K562 (cell line): ENCODE results near the gene SYMPK. TPM values are rescaled to one million over a fixed set of nuclear protein-coding genes. Genes with fewer than 3 reads are reported as not detected.
A peak's percentile ranks its signal among the peaks of the same experiment; 100 is the strongest.

ENCODE experiments used
- ATAC-seq: fragments of 200-7000 bp; cut with Tn5 transposase; 3 replicates; pipeline ENCODE4 v1.9.1; 2020; ENCODE audit warnings: moderate library complexity
- BruUV-seq: library from RNA; stranded (reverse); fragments of 400-500 nt; replicated peaks from 2 replicates; lab custom pipeline; 2021; lab: Mats Ljungman, UMichigan
- CTCF ChIA-PET: fragments of 300-600 bp; formaldehyde crosslinking; extraction: SDS; loops from one replicate; lab custom pipeline; 2021; ENCODE audit warnings: low intra/inter-chr PET ratio; lab: Yijun Ruan, JAX
- POLR2A ChIA-PET: fragments of 300-600, 350-650 bp; sonication (Branson Sonifier 250); formaldehyde crosslinking; extraction: SDS; loops from one replicate; lab custom pipeline; 2021; ENCODE audit warnings: antibody characterized with exemption, inconsistent platforms; lab: Yijun Ruan, JAX
- DNase-seq, 4 experiments: peaks; one replicate each; pipeline versions ENCODE4 v3.0.0 to v3.0.0-alpha.2; 2011 to 2018; ENCODE audit warnings: low spot score in 3 of 4, mixed read lengths in 3 of 4; ENCODE audit errors: extremely low read depth in 1 of 4
- FAIRE-seq: peaks from 2 replicates; lab custom pipeline; 2011; peaks lifted over from hg19 to GRCh38; lab: Jason Lieb, UNC
- H2AFZ ChIP-seq: 2 replicates; pipeline ENCODE4 v1.6.0; 2011; ENCODE audit warnings: low read depth, low read length, control low read depth, inconsistent platforms
- H3K27ac ChIP-seq: fragments of 200-600 bp; 3 replicates; pipeline ENCODE4 v1.8.0; 2011; ENCODE audit warnings: low read depth, mild to moderate bottlenecking, control low read depth, inconsistent platforms, low read length, moderate library complexity, mixed read lengths; ENCODE audit errors: extremely low read depth
- H3K27me3 ChIP-seq, 2 experiments: fragments of 300-600 bp in 1 of 2; 2 replicates in 1 of 2; 3 replicates in 1 of 2; pipeline versions ENCODE4 v1.6.0 to v1.8.0; 2011; ENCODE audit warnings: inconsistent platforms in 2 of 2, low read length in 2 of 2, mild to moderate bottlenecking in 1 of 2, mixed read lengths in 1 of 2, moderate library complexity in 1 of 2; ENCODE audit not compliant: control insufficient read depth in 2 of 2, insufficient read depth in 2 of 2
- H3K36me3 ChIP-seq: fragments of 300-600 bp; 3 replicates; pipeline ENCODE4 v1.8.0; 2011; ENCODE audit warnings: mild to moderate bottlenecking, low read length, inconsistent platforms; ENCODE audit not compliant: control insufficient read depth, insufficient read depth
- H3K4me1 ChIP-seq, 2 experiments: fragments of 200-600 bp in 1 of 2; replicated peaks in 1 of 2; 2 replicates in 1 of 2; 3 replicates in 1 of 2; pipeline versions ENCODE4 v1.5.1 to v1.8.0; 2011; ENCODE audit warnings: inconsistent platforms in 2 of 2, low read length in 2 of 2, mild to moderate bottlenecking in 1 of 2, mixed read lengths in 1 of 2, moderate library complexity in 1 of 2; ENCODE audit not compliant: control insufficient read depth in 2 of 2, insufficient read depth in 2 of 2
- H3K4me2 ChIP-seq: 2 replicates; pipeline ENCODE4 v1.6.1; 2011; ENCODE audit warnings: low read length, control low read depth, inconsistent platforms, mixed read lengths; ENCODE audit not compliant: insufficient read depth
- H3K4me3 ChIP-seq: fragments of 200-600 bp; sonication (generic), shearing (Covaris generic); 2 replicates; pipeline ENCODE4 v1.5.1; 2016; ENCODE audit warnings: control low read depth, inconsistent platforms
- H3K79me2 ChIP-seq: fragments of 200-600 bp; 3 replicates; pipeline ENCODE4 v1.8.0; 2011; ENCODE audit warnings: low read length, inconsistent platforms; ENCODE audit not compliant: control insufficient read depth, insufficient read depth
- H3K9ac ChIP-seq, 2 experiments: 2 replicates each; pipeline versions ENCODE4 v1.6.0 to v1.6.1; 2011; ENCODE audit warnings: low read depth in 2 of 2, low read length in 2 of 2, control low read depth in 1 of 2, inconsistent platforms in 1 of 2, mild to moderate bottlenecking in 1 of 2, mixed read lengths in 1 of 2; ENCODE audit not compliant: insufficient read depth in 1 of 2
- H3K9me1 ChIP-seq: one replicate; pipeline ENCODE4 v1.6.0; 2011; ENCODE audit warnings: inconsistent platforms, mild to moderate bottlenecking, low read length, moderate library complexity; ENCODE audit not compliant: control insufficient read depth, insufficient read depth
- H3K9me3 ChIP-seq: replicated peaks from 2 replicates; pipeline ENCODE4 v1.5.1; 2011; ENCODE audit warnings: low read depth, low read length, inconsistent platforms; ENCODE audit not compliant: control insufficient read depth, insufficient read depth
- H4K20me1 ChIP-seq: replicated peaks from 2 replicates; pipeline ENCODE4 v1.6.1; 2011; ENCODE audit warnings: low read length, inconsistent platforms, mixed read lengths; ENCODE audit not compliant: control insufficient read depth, insufficient read depth
- HDAC2 ChIP-seq: fragments of 450-650 bp; IDR thresholded peaks from 2 replicates; pipeline ENCODE4 v1.6.1; 2016; ENCODE audit warnings: mild to moderate bottlenecking
- KDM4B ChIP-seq, 2 experiments: fragments of 450-650 bp in 1 of 2; sonication (generic) in 1 of 2; IDR thresholded peaks; 2 replicates each; pipeline ENCODE4 v1.6.1; 2016 to 2017; ENCODE audit warnings: borderline replicate concordance in 2 of 2, antibody characterized with exemption in 1 of 2, low read depth in 1 of 2, mild to moderate bottlenecking in 1 of 2
- POLR2AphosphoS2 ChIP-seq: IDR thresholded peaks from 2 replicates; pipeline ENCODE4 v1.6.1; 2012; ENCODE audit warnings: low read length, improper control_type of control experiment
- POLR2AphosphoS5 ChIP-seq: IDR thresholded peaks from 2 replicates; pipeline ENCODE4 v1.6.1; 2011; ENCODE audit warnings: mild to moderate bottlenecking, low read depth, low read length, moderate library complexity; ENCODE audit not compliant: control insufficient read depth, insufficient read depth
- POLR2G ChIP-seq: fragments of 200-400 bp; formaldehyde crosslinking; IDR thresholded peaks from 2 replicates; pipeline ENCODE4 v1.6.1; 2017; ENCODE audit warnings: low read depth, mild to moderate bottlenecking, antibody characterized with exemption, low read length, moderate library complexity
- RBFOX2 ChIP-seq: fragments of 200-400 bp; formaldehyde crosslinking; IDR thresholded peaks from 2 replicates; pipeline ENCODE4 v1.6.1; 2017; ENCODE audit warnings: low read depth, mild to moderate bottlenecking, low read length, moderate library complexity
- TAF7 ChIP-seq: fragments of 450-650 bp; IDR thresholded peaks from 2 replicates; pipeline ENCODE4 v1.6.1; 2016; ENCODE audit warnings: missing genetic modification characterization, missing compliant biosample characterization
- THAP12 ChIP-seq: fragments of 250-450 bp; sonication (Bioruptor Pico); IDR thresholded peaks from 2 replicates; pipeline ENCODE4 v1.9.0; 2021; ENCODE audit warnings: mild to moderate bottlenecking, inconsistent platforms
- ZNF212 ChIP-seq: fragments of 450-650 bp; formaldehyde crosslinking; IDR thresholded peaks from 2 replicates; pipeline ENCODE4 v1.4.0; 2020; ENCODE audit warnings: mild to moderate bottlenecking
- ZNF253 ChIP-seq: fragments of 250-450 bp; sonication (Bioruptor Pico); conservative IDR thresholded peaks from 2 replicates; pipeline ENCODE4 v1.6.1; 2021; ENCODE audit warnings: mild to moderate bottlenecking
- WGBS: fragments of 100-300 bp; shearing (Covaris generic); methylation state at CpG from one replicate; pipeline ENCODE4 v1.1.6; 2016; ENCODE audit warnings: low coverage, mixed read lengths; ENCODE audit not compliant: insufficient coverage; ENCODE audit errors: missing lambda C conversion rate; 5-methylcytosine and 5-hydroxymethylcytosine counted together
- in situ Hi-C: fragments of 300-500 bp; cut with MboI; formaldehyde crosslinking; loops from 4 replicates; pipeline ENCODE4 v1.15.0; 2018; ENCODE audit warnings: inconsistent platforms, mixed read lengths
- intact Hi-C: fragments of 100-400 bp; cut with micrococcal nuclease; formaldehyde crosslinking; loops from 2 replicates; pipeline ENCODE4 v1.14.2; 2022
- polyA plus RNA-seq, 8 experiments: library from polyadenylated mRNA; depleted of rRNA in 4 of 8; stranded (reverse) in 5 of 8; unstranded in 3 of 8; fragments of >200 nt; fragmentation: Nextera tagmentation in 2 of 8; fragmentation: Illumina TruSeq in 1 of 8; extraction: Ambion mirVana in 2 of 8; extraction: Trizol in 1 of 8; gene quantifications; 2 replicates each; pipeline versions ENCODE4 v1.2.1 to v1.2.3, GENCODE V29; 2011 to 2014; ENCODE audit warnings: inconsistent platforms in 1 of 8, missing spikeins in 1 of 8
- total RNA-seq, 7 experiments: library from RNA; depleted of rRNA in 6 of 7; stranded (reverse); fragments of >200 nt in 6 of 7; fragmentation: Illumina TruSeq in 2 of 7; extraction: Trizol in 2 of 7; gene quantifications; 2 replicates each; pipeline versions ENCODE4 v1.2.1 to v1.2.3, GENCODE V29; 2011 to 2021; ENCODE audit warnings: low replicate concordance in 1 of 7
- TF ChIP-seq, protein P1 (sequence below), 2 experiments: IDR thresholded peaks; 2 replicates each; pipeline ENCODE4 v1.6.1; 2011; ENCODE audit warnings: borderline replicate concordance in 1 of 2, control low read depth in 1 of 2, low read depth in 1 of 2, low read length in 1 of 2, mild to moderate bottlenecking in 1 of 2, mixed read lengths in 1 of 2, moderate library complexity in 1 of 2; ENCODE audit not compliant: insufficient read depth in 1 of 2, insufficient read length in 1 of 2, poor library complexity in 1 of 2, severe bottlenecking in 1 of 2; ENCODE audit errors: extremely low read depth in 1 of 2
- TF ChIP-seq, protein P2 (sequence below): sonication (generic); formaldehyde crosslinking; IDR thresholded peaks from 2 replicates; pipeline ENCODE4 v1.8.1; 2023; ENCODE audit warnings: mild to moderate bottlenecking, missing genetic modification reagents

The SYMPK gene
- total and polyA plus RNA-seq, 9 of the 15 experiments (the other 6 are each of a cell fraction or from before 2014, with no cell fraction given): 0.73 to 95.5 (median 58.4) TPM

DNA sequence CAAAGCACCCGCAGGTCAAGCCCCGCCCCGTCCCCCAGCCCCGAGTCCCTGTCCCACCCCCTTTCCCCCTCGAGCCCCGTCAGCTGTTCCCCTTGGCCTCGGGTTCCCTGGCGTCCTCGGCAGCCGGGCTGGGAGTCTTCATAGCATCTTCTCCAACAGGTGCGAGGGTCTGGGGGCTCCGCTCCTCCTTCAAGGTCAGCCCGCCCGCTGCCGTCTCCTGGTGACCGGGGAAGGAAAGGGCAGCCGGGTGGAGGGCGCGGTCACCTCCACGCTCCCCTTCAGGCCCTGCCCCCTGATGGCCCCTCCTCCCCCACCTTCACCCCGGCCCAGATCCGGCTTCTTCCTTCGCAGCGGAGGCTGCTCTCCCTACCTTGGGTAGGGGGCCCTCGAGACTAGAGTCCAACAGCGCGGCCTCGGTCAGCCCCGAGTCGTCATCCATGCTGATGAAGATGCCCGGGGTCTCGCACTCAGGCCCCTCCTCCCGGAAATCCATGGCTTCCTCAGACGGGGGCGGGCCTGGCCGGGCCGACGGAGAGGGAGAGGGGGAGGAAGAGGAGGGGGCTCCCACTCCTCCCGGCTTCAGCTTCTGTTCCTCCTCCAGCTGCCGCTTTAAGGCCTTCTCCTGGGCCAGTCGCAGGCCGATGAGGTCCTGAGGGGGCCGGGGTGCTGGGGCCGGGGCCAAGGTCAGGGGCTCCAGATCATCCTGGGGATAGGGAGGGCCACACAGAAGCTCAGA is 47.3 kb downstream of the SYMPK start (continued):
- TF ChIP-seq POLR2AphosphoS5 (0 out of 2 replicates have a peak, but pooled peaks have one; percentile 14), HDAC2 (no peak), RBFOX2 (0 out of 2 replicates have a peak, but pooled peaks have one; percentile 1), ZNF253 (CRISPR knock-in tag) (no peak), THAP12 (CRISPR knock-in tag) (no peak)
- TF ChIP-seq, all 486 proteins: peak for 2

DNA sequence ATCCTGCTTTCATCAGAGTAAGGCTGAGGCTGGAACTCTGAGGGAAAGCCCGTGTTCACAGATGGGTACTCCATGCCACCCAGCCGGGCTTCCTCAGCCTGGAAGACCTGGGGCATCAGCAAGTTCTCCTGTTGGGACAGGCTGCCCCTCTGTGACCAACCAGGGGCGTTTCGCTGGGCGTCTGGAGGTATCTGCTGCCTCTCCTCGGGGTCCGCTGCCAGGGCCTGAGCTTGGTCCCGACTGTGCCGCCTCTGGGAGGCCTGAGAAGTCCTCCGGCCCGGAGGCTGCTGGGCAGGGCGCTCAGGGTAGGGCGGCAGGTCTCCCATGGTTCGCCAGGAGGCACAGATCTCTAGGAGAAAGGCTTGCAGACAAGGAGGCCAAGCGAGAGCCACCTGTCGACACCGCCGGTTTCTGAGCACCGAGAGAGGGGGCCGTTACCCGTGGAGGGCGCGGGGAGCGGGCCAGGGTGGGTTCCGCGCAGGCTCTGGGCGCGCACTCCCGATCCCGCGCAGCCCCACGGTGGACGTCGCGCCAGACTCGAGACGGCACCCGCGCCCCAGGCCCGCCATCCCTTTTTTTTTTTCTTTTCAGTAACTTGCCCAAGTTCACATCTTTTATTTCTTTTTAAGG is 48.0 kb downstream of the SYMPK start, which contains the start of gene RSPH6A:
Gene RSPH6A, minus strand, starts transcription at position 458 of the 630 bp plus-strand sequence. Its CDS starts 132 bp downstream, at position 326.
- POLR2A ChIA-PET: interaction anchor here (0.6 to 1.5 kb wide), 2 partner anchors 11 to 117 kb away, joined by 4 to 5 read pairs; no protein-coding TSS in a partner anchor
- TF ChIP-seq ZNF212: no peak
- TF ChIP-seq, protein P1, sequence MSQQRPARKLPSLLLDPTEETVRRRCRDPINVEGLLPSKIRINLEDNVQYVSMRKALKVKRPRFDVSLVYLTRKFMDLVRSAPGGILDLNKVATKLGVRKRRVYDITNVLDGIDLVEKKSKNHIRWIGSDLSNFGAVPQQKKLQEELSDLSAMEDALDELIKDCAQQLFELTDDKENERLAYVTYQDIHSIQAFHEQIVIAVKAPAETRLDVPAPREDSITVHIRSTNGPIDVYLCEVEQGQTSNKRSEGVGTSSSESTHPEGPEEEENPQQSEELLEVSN (IDR thresholded peaks at IDR 0.05; ENCODE audit: borderline replicate concordance in 1 of 2, extremely low read depth in 1 of 2, insufficient read depth in 1 of 2, insufficient read length in 1 of 2, low read depth in 1 of 2, low read length in 1 of 2, poor library complexity in 1 of 2, severe bottlenecking in 1 of 2): no peak
- TF ChIP-seq POLR2AphosphoS2: no peak
- TF ChIP-seq KDM4B (IDR thresholded peaks at IDR 0.05; ENCODE audit: borderline replicate concordance in 2 of 2, low read depth in 1 of 2): no peak
- TF ChIP-seq POLR2G: peak; percentile 63
- TF ChIP-seq, protein P2, sequence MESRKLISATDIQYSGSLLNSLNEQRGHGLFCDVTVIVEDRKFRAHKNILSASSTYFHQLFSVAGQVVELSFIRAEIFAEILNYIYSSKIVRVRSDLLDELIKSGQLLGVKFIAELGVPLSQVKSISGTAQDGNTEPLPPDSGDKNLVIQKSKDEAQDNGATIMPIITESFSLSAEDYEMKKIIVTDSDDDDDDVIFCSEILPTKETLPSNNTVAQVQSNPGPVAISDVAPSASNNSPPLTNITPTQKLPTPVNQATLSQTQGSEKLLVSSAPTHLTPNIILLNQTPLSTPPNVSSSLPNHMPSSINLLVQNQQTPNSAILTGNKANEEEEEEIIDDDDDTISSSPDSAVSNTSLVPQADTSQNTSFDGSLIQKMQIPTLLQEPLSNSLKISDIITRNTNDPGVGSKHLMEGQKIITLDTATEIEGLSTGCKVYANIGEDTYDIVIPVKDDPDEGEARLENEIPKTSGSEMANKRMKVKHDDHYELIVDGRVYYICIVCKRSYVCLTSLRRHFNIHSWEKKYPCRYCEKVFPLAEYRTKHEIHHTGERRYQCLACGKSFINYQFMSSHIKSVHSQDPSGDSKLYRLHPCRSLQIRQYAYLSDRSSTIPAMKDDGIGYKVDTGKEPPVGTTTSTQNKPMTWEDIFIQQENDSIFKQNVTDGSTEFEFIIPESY: peak; percentile 37; the same call in 1 of the 2 replicates
- no peak for TF ChIP-seq TAF7

More for the DNA sequence above, 48.0 kb downstream of the SYMPK start, which contains the start of gene RSPH6A:
- Histone ChIP-seq H3K27ac (no peak within 1 kb of the TSS), H3K9me1 (peaks cover 2% of the 10 kb centered on the region), H3K27me3 (no peaks in the 10 kb centered on the region), H3K4me3 (no peak within 1 kb of the TSS), H4K20me1 (peaks cover 7% of the 10 kb centered on the region; the same call in 1 of the 2 replicates), H3K9ac (no peak within 1 kb of the TSS), H2AFZ (no peak within 1 kb of the TSS), H3K4me2 (no peak within 1 kb of the TSS), H3K4me1 (peaks cover 6 to 42% of the 10 kb centered on the region in 2 experiments; a peak in 4 of 5 replicates), H3K36me3 (peaks cover 27% of the 10 kb centered on the region; the same call in 2 of the 3 replicates), H3K79me2 (no peaks in the 10 kb centered on the region), H3K9me3 (no peaks in the 10 kb centered on the region)
- in situ Hi-C loops: no loop called here
- FAIRE-seq (no peak), ATAC-seq (no peak), DNase-seq (no peak)
- WGBS: 95% methylated on average over 21 of the region's 40 CpGs
- intact Hi-C loops: loop anchor here (5.0 to 10.0 kb wide), 2 partner anchors 197 to 260 kb away; no protein-coding TSS in a partner anchor
- CTCF ChIA-PET: no interaction called here
- BruUV-seq: no TSS peak
